HEK293T (cell line): Measurements from ENCODE around the gene DRAM1.

ENCODE experiments used
- ARNT ChIP-seq: fragments of 450-650 bp; IDR thresholded peaks from 2 replicates; pipeline ENCODE4 v1.6.1; 2017; ENCODE audit warnings: mild to moderate bottlenecking
- BHLHE40 ChIP-seq: fragments of 450-650 bp; IDR thresholded peaks from 2 replicates; pipeline ENCODE4 v1.6.1; 2016; ENCODE audit warnings: mild to moderate bottlenecking, moderate library complexity, borderline replicate concordance
- ELF4 ChIP-seq: fragments of 450-650 bp; IDR thresholded peaks from 2 replicates; pipeline ENCODE4 v1.6.1; 2017; ENCODE audit warnings: antibody characterized with exemption
- FOXA1 ChIP-seq: fragments of 450-650 bp; IDR thresholded peaks from 2 replicates; pipeline ENCODE4 v1.6.1; 2016; ENCODE audit warnings: mild to moderate bottlenecking
- FOXK2 ChIP-seq: fragments of 450-650 bp; IDR thresholded peaks from 2 replicates; pipeline ENCODE4 v1.6.1; 2016; ENCODE audit warnings: mild to moderate bottlenecking
- FOXM1 ChIP-seq: fragments of 450-650 bp; IDR thresholded peaks from 2 replicates; pipeline ENCODE4 v1.6.1; 2017; ENCODE audit warnings: mild to moderate bottlenecking, borderline replicate concordance
- LEF1 ChIP-seq: fragments of 450-650 bp; IDR thresholded peaks from 2 replicates; pipeline ENCODE4 v1.6.1; 2017; ENCODE audit warnings: mild to moderate bottlenecking, borderline replicate concordance
- NFRKB ChIP-seq: fragments of 450-650 bp; IDR thresholded peaks from 2 replicates; pipeline ENCODE4 v1.6.1; 2016; ENCODE audit warnings: mild to moderate bottlenecking, moderate library complexity
- PKNOX1 ChIP-seq: fragments of 450-650 bp; IDR thresholded peaks from 2 replicates; pipeline ENCODE4 v1.6.1; 2016
- SP1 ChIP-seq: fragments of 450-650 bp; IDR thresholded peaks from 2 replicates; pipeline ENCODE4 v1.6.1; 2017
- SUZ12 ChIP-seq: fragments of 450-650 bp; IDR thresholded peaks from 2 replicates; pipeline ENCODE4 v1.6.1; 2016; ENCODE audit warnings: mild to moderate bottlenecking
- TARDBP ChIP-seq: fragments of 450-650 bp; IDR thresholded peaks from 2 replicates; pipeline ENCODE4 v1.6.1; 2016
- ZNF384 ChIP-seq: fragments of 450-650 bp; IDR thresholded peaks from 2 replicates; pipeline ENCODE4 v1.6.1; 2016

DNA sequence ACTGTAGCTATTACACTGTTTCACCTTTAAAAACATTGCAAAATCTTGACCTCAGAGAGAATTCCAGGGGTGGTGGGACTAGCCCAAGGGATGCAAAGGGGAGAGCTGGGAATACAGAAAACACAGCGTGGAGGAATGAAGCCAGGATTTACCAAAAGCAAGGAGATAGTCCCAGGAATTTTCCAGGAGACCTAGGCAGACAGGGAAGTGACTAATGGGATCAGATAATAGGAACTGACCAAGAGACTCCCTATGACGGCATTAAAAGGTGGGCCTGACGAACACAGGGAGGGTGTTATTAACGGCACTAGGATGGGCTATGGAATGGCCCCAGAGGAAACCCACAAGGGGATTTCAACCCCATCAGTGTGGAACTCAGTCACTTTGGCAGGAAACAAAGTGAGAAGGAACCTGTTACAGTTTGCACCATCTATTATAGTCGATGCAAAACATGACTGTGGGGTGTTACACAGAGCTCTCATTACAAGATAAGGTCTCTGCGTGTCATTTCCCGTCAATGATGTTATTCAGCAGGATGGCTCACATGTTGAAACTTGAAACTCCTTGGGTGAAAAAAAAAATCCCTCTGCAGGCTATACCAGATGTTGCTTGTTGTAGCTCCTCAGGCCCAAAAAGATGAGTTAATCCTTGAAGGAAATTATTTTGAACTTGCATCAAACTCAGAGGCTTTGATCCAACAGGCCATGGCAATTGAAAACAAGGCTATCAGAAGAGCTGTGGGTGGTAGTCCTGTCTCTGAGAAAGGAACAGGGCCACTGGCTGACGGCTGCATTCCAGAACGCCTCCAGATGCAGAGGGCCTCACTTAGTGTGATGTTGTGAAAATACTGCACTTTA lies 58.7 kb downstream of the DRAM1 start:
- TF ChIP-seq ELF4 (no peak), ZNF384 (no peak), SUZ12 (no peak), FOXA1 (no peak), TARDBP (no peak), SP1 (no peak), BHLHE40 (no peak), FOXM1 (no peak), LEF1 (no peak), ARNT (no peak), PKNOX1 (no peak), FOXK2 (no peak), NFRKB (no peak)
